Glutamatergic neuron (in vitro differentiated cells): ENCODE results near the gene GPR21. TPM values are rescaled to one million over a fixed set of nuclear protein-coding genes. Genes with fewer than 3 reads are reported as not detected.
A peak's percentile ranks its signal among the peaks of the same experiment; 100 is the strongest.

Experiments used
- DNase-seq: peaks from one replicate; pipeline ENCODE4 v3.0.0; 2022
- H3K27ac Mint-ChIP-seq: one replicate; pipeline ENCODE4 v1.8.0; 2020; ENCODE audit warnings: mild to moderate bottlenecking, mixed read lengths, inconsistent platforms; ENCODE audit not compliant: unreplicated experiment
- H3K27me3 Mint-ChIP-seq: one replicate; pipeline ENCODE4 v1.8.0; 2020; ENCODE audit warnings: mild to moderate bottlenecking, moderate library complexity, mixed read lengths, inconsistent platforms; ENCODE audit not compliant: unreplicated experiment
- H3K36me3 Mint-ChIP-seq: one replicate; pipeline ENCODE4 v1.8.0; 2020; ENCODE audit warnings: mild to moderate bottlenecking, mixed read lengths, inconsistent platforms; ENCODE audit not compliant: unreplicated experiment
- H3K4me1 Mint-ChIP-seq: one replicate; pipeline ENCODE4 v1.8.0; 2020; ENCODE audit warnings: mild to moderate bottlenecking, low read depth, mixed read lengths, inconsistent platforms; ENCODE audit not compliant: unreplicated experiment
- H3K4me3 Mint-ChIP-seq: one replicate; pipeline ENCODE4 v1.8.0; 2020; ENCODE audit warnings: mild to moderate bottlenecking, mixed read lengths, inconsistent platforms; ENCODE audit not compliant: unreplicated experiment
- H3K9me3 Mint-ChIP-seq: one replicate; pipeline ENCODE4 v1.8.0; 2020; ENCODE audit warnings: mild to moderate bottlenecking, moderate library complexity, mixed read lengths, inconsistent platforms; ENCODE audit not compliant: unreplicated experiment
- total RNA-seq: library from RNA; stranded (reverse); fragmentation: NEBNext Ultra II Directional; extraction: Animal tissue kit (Norgen Biotek cat#: 25700); gene quantifications from one replicate; pipeline ENCODE4 v1.2.1, GENCODE V29; 2021; ENCODE audit not compliant: unreplicated experiment
- TF ChIP-seq, protein P1 (sequence below): fragments of 200-600 bp; sonication (generic); IDR thresholded peaks from one replicate; pipeline ENCODE4 v1.5.0; 2021; ENCODE audit not compliant: partially characterized antibody, unreplicated experiment

GPR21 gene
- total RNA-seq, 1 donor from 2014 or later = 3.8 TPM

DNA sequence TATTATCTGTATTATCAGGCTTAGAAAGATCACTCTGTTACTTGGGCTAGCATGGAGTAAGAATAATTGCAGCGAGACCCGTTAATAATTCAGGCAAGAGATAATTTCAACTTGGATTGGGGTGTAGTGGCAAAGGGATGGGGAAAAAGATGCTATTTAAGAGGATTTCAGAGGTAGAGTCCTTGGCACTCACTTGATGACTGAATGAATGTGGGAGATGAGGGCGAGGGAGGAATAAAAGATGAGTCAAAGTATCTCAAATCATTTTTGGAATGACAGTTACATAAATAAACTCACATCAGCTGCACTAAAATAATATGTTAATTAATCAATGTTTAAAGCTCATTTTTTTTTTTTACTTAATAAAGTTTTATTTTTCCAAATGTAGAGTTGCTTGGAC is 4.5 kb upstream of the GPR21 start:
- no peak for DNase-seq
- no peaks in the 10 kb centered on the region for H3K27me3 Mint-ChIP-seq
- H3K9me3 Mint-ChIP-seq = no peaks in the 10 kb centered on the region
- H3K4me3 Mint-ChIP-seq = no peak overlapping the region
- H3K36me3 Mint-ChIP-seq = no peaks in the 10 kb centered on the region
- H3K4me1 Mint-ChIP-seq = peaks cover 19% of the 10 kb centered on the region
- TF ChIP-seq, protein P1, sequence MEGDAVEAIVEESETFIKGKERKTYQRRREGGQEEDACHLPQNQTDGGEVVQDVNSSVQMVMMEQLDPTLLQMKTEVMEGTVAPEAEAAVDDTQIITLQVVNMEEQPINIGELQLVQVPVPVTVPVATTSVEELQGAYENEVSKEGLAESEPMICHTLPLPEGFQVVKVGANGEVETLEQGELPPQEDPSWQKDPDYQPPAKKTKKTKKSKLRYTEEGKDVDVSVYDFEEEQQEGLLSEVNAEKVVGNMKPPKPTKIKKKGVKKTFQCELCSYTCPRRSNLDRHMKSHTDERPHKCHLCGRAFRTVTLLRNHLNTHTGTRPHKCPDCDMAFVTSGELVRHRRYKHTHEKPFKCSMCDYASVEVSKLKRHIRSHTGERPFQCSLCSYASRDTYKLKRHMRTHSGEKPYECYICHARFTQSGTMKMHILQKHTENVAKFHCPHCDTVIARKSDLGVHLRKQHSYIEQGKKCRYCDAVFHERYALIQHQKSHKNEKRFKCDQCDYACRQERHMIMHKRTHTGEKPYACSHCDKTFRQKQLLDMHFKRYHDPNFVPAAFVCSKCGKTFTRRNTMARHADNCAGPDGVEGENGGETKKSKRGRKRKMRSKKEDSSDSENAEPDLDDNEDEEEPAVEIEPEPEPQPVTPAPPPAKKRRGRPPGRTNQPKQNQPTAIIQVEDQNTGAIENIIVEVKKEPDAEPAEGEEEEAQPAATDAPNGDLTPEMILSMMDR = no peak
- no peak overlapping the region for H3K27ac Mint-ChIP-seq

DNA sequence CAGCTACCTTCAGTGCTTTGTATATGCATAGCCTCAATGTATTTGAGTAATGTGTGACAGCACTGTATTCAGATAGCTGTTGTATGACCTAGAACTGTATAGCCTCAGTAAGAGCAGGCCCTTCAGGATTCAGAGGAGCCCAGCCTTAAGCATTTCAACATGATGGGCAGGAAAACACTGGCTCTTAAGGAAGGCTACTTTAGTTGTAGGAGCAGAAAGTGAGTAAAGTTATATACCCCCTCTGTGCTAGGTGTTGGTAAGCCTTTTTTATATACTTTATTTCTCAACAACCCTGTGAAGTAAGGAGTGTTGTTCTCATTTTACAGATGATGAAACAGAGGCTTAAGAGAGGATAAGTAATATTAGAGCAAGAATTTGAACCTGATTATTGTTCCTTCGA is 1.5 kb upstream of the GPR21 start:
- Mint-ChIP-seq H3K27me3 (peaks cover 2% of the 10 kb centered on the region), H3K4me3 (no peak overlapping the region), H3K36me3 (no peaks in the 10 kb centered on the region), H3K27ac (no peak overlapping the region), H3K9me3 (no peaks in the 10 kb centered on the region), H3K4me1 (peaks cover 40% of the 10 kb centered on the region)
- DNase-seq = no peak
- TF ChIP-seq, protein P1 = no peak

DNA sequence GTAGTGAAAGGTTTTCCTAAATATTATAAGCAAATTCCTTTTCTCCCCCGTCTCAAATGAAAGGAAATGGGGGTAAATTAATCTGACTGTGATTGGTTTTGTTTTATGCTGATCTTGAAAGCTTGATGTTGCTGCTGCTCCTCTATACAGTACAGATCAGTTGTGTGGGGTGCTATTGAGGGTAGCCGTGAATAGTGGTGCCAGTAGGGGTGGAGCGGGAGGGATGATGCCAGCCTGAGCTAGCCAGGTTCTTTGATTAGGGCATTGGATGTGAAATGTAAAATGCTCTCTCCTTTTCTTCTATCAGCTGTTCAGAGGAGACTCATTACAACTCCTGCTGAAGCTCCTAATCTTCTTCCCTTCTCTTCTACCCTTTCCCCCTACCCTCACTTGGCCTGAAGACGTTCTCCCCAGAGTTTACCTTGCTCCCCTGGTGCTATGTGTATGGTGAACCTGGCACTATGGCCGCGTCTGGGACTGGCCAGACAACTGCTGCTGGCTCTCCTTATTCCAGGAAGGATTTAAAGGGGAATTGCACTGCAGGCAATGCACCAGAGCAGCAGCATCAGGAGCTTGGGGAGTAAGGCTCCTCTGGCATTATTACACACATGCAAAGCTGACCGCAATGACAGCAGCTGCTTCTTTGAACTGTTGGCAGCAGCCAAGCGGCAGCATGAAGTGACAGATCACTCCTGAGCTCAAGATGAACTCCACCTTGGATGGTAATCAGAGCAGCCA is 566 bp downstream of the GPR21 start:
- Mint-ChIP-seq H3K36me3 (no peaks in the 10 kb centered on the region), H3K4me3 (peak overlapping the region; percentile 7), H3K9me3 (no peaks in the 10 kb centered on the region), H3K27me3 (peaks cover 3% of the 10 kb centered on the region), H3K4me1 (peaks cover 56% of the 10 kb centered on the region), H3K27ac (peak overlapping the region; percentile 87)
- peak; percentile 27 for DNase-seq
- TF ChIP-seq, protein P1 = no peak

DNA sequence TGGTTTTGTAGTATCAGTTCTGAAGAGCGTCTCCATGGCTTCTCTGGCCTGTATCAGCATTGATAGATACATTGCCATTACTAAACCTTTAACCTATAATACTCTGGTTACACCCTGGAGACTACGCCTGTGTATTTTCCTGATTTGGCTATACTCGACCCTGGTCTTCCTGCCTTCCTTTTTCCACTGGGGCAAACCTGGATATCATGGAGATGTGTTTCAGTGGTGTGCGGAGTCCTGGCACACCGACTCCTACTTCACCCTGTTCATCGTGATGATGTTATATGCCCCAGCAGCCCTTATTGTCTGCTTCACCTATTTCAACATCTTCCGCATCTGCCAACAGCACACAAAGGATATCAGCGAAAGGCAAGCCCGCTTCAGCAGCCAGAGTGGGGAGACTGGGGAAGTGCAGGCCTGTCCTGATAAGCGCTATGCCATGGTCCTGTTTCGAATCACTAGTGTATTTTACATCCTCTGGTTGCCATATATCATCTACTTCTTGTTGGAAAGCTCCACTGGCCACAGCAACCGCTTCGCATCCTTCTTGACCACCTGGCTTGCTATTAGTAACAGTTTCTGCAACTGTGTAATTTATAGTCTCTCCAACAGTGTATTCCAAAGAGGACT is 1.5 kb downstream of the GPR21 start:
- no peak for DNase-seq
- no peaks in the 10 kb centered on the region for H3K36me3 Mint-ChIP-seq
- H3K27me3 Mint-ChIP-seq = peaks cover 3% of the 10 kb centered on the region
- peaks cover 58% of the 10 kb centered on the region for H3K4me1 Mint-ChIP-seq
- no peaks in the 10 kb centered on the region for H3K9me3 Mint-ChIP-seq
- TF ChIP-seq, protein P1 = no peak
- peak overlapping the region; percentile 53 for H3K4me3 Mint-ChIP-seq
- H3K27ac Mint-ChIP-seq = peak overlapping the region; percentile 87

DNA sequence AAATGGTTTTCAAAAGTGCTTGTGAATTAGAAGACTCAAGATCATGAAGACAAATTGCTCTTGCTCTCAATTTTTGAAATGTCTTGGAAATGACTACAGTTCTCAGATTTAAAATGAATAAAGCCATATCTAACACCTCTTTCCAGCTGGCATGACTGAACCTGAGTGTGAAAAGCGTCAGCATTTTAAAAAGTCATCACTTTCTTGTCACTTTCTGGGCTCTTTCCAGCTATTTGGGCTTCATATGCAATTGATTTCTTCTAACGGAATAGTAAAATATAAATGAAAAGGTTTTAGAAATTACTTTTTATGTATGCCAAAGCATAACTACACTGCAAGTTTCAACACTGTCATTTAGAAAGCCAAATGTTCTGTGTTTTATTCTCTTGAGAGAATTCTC is 2.3 kb downstream of the GPR21 start:
- H3K4me3 Mint-ChIP-seq = peak overlapping the region; percentile 20
- H3K4me1 Mint-ChIP-seq = peaks cover 58% of the 10 kb centered on the region
- TF ChIP-seq, protein P1 = no peak
- no peak overlapping the region for H3K27ac Mint-ChIP-seq
- H3K27me3 Mint-ChIP-seq = peaks cover 3% of the 10 kb centered on the region
- no peak for DNase-seq
- no peaks in the 10 kb centered on the region for H3K36me3 Mint-ChIP-seq
- H3K9me3 Mint-ChIP-seq = peaks cover 1% of the 10 kb centered on the region
